GM13977 (cell line): ENCODE measurements around the gene PIGR.

Source experiments
- DNase-seq: peaks from one replicate; pipeline ENCODE4 v3.0.0; 2012; ENCODE audit warnings: low spot score
- in situ Hi-C: fragments of 300-500 bp; cut with MboI; formaldehyde crosslinking; loops from one replicate; pipeline ENCODE4 v1.12.0; 2022; ENCODE audit warnings: low sequenced_read_pairs, low pct_unique_long_range_greater_than_20kb, mixed read lengths, inconsistent platforms; ENCODE audit not compliant: unreplicated experiment
- TF ChIP-seq, protein P1 (sequence below): IDR thresholded peaks from 2 replicates; pipeline ENCODE4 v1.5.1; 2012; ENCODE audit warnings: mild to moderate bottlenecking, control low read depth; ENCODE audit not compliant: insufficient read depth; ENCODE audit errors: extremely low read depth, missing control alignments

PIGR gene

DNA sequence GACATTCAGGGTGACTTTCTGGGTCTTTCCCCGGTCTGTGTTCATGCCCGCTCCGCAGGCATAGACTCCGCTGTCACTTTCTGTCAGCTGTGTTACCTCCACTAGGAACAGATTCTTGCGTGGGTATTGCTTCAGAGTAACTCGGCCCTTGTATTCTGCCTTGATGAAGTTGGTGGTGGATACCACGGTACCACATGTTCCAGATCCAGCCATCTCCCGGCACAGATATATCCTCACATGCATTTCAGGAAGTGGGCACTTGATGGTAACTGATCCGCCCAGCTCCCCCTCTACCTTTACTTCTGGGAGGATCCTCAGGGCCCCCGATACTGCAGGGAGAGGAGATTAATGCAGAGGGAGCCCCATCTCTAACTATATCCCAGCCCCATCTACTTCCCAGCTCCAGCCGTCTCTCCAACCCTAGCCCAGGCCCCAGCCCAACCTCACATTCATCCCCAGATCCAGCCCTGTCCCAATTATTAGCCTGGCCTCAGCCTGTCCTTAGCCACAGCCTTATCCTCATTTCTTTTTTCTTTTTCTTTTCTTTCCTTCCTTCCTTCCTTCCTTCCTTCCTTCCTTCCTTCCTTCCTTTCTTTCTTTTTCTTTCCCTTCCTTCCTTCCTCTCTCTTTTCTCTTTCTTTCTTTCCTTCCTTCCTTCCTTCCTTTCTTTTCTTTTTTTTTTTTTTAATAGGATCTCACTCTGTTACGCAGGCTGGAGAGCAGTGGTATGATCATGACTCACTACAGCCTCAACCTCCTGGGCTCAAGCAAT, 32.3 kb downstream of the PIGR start:
- TF ChIP-seq, protein P1, sequence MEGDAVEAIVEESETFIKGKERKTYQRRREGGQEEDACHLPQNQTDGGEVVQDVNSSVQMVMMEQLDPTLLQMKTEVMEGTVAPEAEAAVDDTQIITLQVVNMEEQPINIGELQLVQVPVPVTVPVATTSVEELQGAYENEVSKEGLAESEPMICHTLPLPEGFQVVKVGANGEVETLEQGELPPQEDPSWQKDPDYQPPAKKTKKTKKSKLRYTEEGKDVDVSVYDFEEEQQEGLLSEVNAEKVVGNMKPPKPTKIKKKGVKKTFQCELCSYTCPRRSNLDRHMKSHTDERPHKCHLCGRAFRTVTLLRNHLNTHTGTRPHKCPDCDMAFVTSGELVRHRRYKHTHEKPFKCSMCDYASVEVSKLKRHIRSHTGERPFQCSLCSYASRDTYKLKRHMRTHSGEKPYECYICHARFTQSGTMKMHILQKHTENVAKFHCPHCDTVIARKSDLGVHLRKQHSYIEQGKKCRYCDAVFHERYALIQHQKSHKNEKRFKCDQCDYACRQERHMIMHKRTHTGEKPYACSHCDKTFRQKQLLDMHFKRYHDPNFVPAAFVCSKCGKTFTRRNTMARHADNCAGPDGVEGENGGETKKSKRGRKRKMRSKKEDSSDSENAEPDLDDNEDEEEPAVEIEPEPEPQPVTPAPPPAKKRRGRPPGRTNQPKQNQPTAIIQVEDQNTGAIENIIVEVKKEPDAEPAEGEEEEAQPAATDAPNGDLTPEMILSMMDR: no peak
- no peak for DNase-seq
- in situ Hi-C loops: loop anchor here (5.0 kb wide), 2 partner anchors 107 to 177 kb away; no protein-coding TSS in a partner anchor

DNA sequence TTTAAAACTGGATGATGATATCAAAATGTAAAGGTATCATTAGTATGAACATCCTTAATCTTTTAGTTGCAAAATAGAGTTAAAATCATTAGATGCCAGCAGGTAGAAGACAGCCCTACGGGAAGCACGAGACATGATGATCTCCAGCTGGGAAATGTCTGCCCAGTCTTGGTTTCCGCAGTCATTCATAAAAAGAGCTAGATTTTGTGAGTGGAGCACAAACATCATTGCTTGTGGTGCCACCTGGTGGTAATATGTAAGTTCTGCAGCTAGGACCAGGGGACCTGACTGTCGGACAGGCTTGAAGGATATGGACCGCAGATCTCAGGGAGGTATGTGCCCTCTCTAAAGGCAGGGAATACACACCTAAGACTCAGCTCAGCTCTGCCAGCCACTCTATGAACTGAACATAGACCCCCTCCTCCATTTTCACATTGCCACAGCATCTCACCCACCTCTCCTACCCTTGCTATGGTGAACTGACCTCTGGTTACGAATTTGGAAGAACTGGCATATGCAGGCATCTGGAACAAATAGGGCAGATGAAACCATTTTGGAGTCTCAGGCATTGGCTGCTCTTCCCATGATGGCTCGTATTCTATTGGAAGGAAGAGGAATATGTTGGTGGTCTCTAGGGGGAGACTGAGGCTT, 33.7 kb downstream of the PIGR start:
- in situ Hi-C loops: loop anchor here (5.0 kb wide), 2 partner anchors 105 to 175 kb away; no protein-coding TSS in a partner anchor
- peak; percentile 80 for DNase-seq
- TF ChIP-seq, protein P1: peak; percentile 76

DNA sequence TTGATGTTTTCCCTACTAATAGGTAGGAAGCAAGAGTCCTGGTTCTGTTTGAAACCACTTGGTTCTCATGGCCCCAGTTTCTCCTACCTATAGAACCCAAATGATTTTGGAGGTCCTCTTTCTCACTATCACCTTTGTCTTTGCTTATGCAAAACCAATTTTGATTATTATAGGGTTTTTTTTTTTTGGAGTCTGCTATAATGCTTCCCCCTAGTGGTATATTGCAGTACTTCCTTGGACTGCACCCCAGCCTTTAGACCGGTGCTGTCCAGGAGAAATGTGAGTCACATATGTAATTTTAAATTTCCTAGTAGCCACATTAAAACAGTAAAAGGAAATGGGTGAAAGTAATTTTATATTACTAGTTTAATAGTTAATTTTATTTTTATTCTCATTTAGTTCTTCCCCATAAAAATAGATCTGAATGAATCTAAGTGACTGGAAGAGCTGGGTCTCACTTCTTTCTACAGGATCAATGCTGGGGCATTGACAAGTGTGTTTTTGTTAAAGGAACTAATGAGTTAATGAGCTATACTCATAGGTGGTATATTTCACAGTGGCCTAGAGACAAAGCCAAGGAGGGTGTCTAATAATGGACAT, 35.1 kb downstream of the PIGR start:
- DNase-seq: peak; percentile 71
- in situ Hi-C loops: loop anchor here (5.0 kb wide), 2 partner anchors 104 to 174 kb away; no protein-coding TSS in a partner anchor
- TF ChIP-seq, protein P1: peak; percentile 66

DNA sequence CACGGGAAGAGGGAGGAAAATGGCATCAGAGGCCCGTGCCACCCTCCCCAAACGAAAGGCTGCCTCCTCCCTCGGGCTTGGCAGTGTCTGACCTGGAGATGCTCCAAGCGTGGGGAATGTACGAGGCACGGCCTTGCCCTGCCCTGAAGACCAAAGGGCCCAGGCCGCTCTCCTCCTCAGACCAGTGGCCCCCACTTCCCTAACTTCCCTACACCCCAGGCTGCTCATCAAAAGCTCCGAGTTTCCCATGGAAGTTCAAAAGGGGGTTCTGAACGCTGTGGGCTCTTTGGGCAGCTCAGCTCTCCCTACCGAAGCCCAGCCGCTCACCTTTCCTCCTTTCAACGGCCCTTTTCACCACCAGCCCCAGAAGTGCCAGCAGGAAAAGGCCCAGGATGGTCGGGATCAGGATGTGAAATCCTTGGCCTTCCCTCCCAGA, 36.4 kb downstream of the PIGR start:
- TF ChIP-seq, protein P1: no peak
- peak; percentile 44 for DNase-seq
- in situ Hi-C loops: loop anchor here (5.0 kb wide), 2 partner anchors 103 to 173 kb away; no protein-coding TSS in a partner anchor

DNA sequence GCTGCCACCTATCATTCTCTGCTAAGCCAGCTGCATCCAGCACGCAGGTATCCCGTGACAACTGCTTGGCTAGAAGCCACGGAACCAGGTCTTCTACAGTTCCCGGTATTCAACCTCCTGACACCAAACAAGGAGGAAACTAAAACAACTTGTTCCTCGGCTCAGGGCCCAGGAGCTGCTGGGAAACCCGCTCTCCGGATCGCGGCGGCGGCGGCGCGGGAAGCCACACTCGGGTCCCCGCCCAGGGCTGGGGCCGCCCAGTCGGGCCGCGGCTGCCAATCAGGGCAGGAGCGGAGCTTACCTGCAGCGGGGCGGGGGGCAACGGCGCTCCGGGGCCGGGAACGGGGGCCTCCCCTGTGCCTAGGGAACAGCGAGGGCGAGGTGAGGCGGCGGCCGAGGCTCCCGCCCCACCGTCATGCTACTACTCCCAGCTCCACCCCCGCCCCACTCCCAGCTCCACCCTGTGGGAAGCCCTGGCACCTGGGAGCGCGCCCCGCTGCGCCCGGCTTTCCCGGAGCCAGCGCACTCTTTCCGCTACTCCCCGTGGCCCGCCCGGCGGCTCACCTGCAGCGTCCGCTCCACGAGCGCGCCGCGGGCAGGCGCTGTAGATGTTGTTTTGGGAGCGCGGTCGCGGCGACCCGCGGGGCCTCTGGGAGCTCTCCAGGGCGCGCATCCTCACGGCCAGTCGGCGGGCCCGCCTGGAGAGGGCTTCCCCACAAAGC, 36.9 kb downstream of the PIGR start:
- in situ Hi-C loops: no loop called here
- DNase-seq: peak; percentile 46
- TF ChIP-seq, protein P1: peak; percentile 16

DNA sequence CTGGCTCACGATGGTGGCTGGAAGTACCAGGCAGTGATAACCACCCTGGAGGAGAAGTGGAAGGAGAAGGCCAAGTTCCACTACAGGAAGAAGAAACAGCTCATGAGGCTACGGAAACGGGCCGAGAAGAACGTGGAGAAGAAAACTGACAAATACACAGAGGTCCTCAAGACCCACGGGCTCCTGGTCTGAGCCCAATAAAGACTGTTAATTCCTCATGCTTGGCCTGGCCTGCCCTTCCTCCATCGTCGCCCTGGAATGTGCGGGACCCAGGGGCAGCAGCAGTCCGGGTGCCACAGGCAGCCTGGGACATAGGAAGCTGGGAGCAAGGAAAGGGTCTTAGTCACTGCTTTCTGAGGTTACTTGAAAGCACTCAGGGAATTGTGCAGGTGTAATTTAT, 38.2 kb downstream of the PIGR start:
- TF ChIP-seq, protein P1: no peak
- in situ Hi-C loops: no loop called here
- DNase-seq: no peak
